Lung (tissue), 12 donors: ENCODE data around the gene PNMA5. TPM values are rescaled to one million over a fixed set of nuclear protein-coding genes. Genes with fewer than 3 reads are reported as not detected.

ENCODE experiments used
- ATAC-seq: fragments of 200-7000 bp; cut with Tn5 transposase; one replicate; pipeline ENCODE4 v1.9.1; 2020; ENCODE audit warnings: moderate number of reproducible peaks; ENCODE audit not compliant: insufficient read depth, low FRiP score
- DNase-seq, 3 donors: peaks; one replicate each; pipeline ENCODE4 v3.0.0-alpha.2; 2013 to 2017
- H3K27ac ChIP-seq, 2 donors: one replicate each; pipeline ENCODE4 v1.5.1; 2013; ENCODE audit warnings: mild to moderate bottlenecking in 2 of 2, moderate library complexity in 2 of 2, control low read depth in 1 of 2, inconsistent platforms in 1 of 2, low read depth in 1 of 2, low read length in 1 of 2
- H3K27me3 ChIP-seq, 3 donors: one replicate each; pipeline ENCODE4 v1.5.1; 2013; ENCODE audit warnings: low read length in 2 of 3; ENCODE audit not compliant: control insufficient read depth in 3 of 3, insufficient read depth in 3 of 3
- H3K36me3 ChIP-seq, 4 donors: one replicate each; pipeline ENCODE4 v1.5.1; 2013; ENCODE audit warnings: low read length in 4 of 4, mild to moderate bottlenecking in 1 of 4, moderate library complexity in 1 of 4; ENCODE audit not compliant: control insufficient read depth in 4 of 4, insufficient read depth in 4 of 4
- H3K4me1 ChIP-seq, 5 donors: one replicate each; pipeline ENCODE4 v1.5.1; 2013; ENCODE audit warnings: low read length in 5 of 5, mild to moderate bottlenecking in 2 of 5, moderate library complexity in 1 of 5; ENCODE audit not compliant: control insufficient read depth in 5 of 5, insufficient read depth in 5 of 5
- H3K4me3 ChIP-seq: one replicate; pipeline ENCODE4 v1.5.1; 2013; ENCODE audit warnings: mild to moderate bottlenecking, control low read depth, moderate library complexity
- H3K9ac ChIP-seq, 2 donors: one replicate each; pipeline ENCODE4 v1.5.1; 2013; ENCODE audit warnings: low read length in 2 of 2, control low read depth in 1 of 2; ENCODE audit not compliant: insufficient read depth in 1 of 2
- H3K9me3 ChIP-seq, 4 donors: one replicate each; pipeline ENCODE4 v1.5.1; 2013; ENCODE audit warnings: low read length in 3 of 4, mild to moderate bottlenecking in 1 of 4, moderate library complexity in 1 of 4; ENCODE audit not compliant: control insufficient read depth in 4 of 4, insufficient read depth in 3 of 4
- CTCF ChIP-seq: IDR thresholded peaks from 2 replicates; pipeline ENCODE4 v1.5.1; 2012; ENCODE audit warnings: mild to moderate bottlenecking; ENCODE audit errors: control extremely low read depth, extremely low read depth
- WGBS, 2 donors: extraction: QIAGEN DNeasy Blood & Tissue Kit; methylation state at CpG; one replicate each; pipeline ENCODE4 v1.1.7; 2013; 5-methylcytosine and 5-hydroxymethylcytosine counted together
- polyA plus RNA-seq, 2 donors: library from polyadenylated mRNA; stranded (reverse); fragments of 200-250 nt; gene quantifications; one replicate each; pipeline ENCODE4 v1.2.1, GENCODE V29; 2013
- total RNA-seq, 2 donors: library from RNA; depleted of rRNA in 1 of 2; stranded (reverse); fragments of >200 nt in 1 of 2; gene quantifications; one replicate each; pipeline ENCODE4 v1.2.1, GENCODE V29; 2014 to 2021
- donor health status: control.
- donor health status: control.
- donor health status: Bipolar disorder and iron deficiency.
- donor health status: healthy.
- donor health status: DM: yes; HTN: yes; CAD: no.

PNMA5 gene
- total and polyA plus RNA-seq, 4 donors: 0.03 to 0.04 TPM; not detected in 2

GRCh38 chrX:152943826-152944225 is 50.1 kb downstream of the PNMA5 start:
- no peak overlapping the region for H3K4me3 ChIP-seq
- H3K4me1 ChIP-seq: peaks cover 0 to 11% (median 0%) of the 10 kb centered on the region in 5 donors
- H3K27me3 ChIP-seq: peaks cover 0 to 5% (median 0%) of the 10 kb centered on the region in 3 donors
- no peak for TF ChIP-seq CTCF
- WGBS, 2 donors: 95 to 100% methylated on average over 1 of the region's 1 CpG
- H3K9ac ChIP-seq: no peak overlapping the region
- no peak for ATAC-seq
- peaks cover 0 to 5% (median 1%) of the 10 kb centered on the region in 4 donors for H3K9me3 ChIP-seq
- no peak for DNase-seq
- H3K27ac ChIP-seq: no peak overlapping the region
- peaks cover 0 to 3% (median 1%) of the 10 kb centered on the region in 4 donors for H3K36me3 ChIP-seq

GRCh38 chrX:152942077-152942442 is 51.9 kb downstream of the PNMA5 start:
- peaks cover 0 to 5% (median 1%) of the 10 kb centered on the region in 4 donors for H3K9me3 ChIP-seq
- H3K9ac ChIP-seq: peak overlapping the region; percentile 19 to 63
- peaks cover 0 to 5% (median 0%) of the 10 kb centered on the region in 3 donors for H3K27me3 ChIP-seq
- DNase-seq (no peak), ATAC-seq (no peak)
- TF ChIP-seq CTCF: no peak
- H3K36me3 ChIP-seq: peaks cover 0 to 3% (median 0%) of the 10 kb centered on the region in 4 donors
- H3K27ac ChIP-seq: peak overlapping the region; percentile 71 to 86
- H3K4me1 ChIP-seq: peaks cover 0 to 11% (median 0%) of the 10 kb centered on the region in 5 donors
- no peak overlapping the region for H3K4me3 ChIP-seq
- WGBS, 2 donors: 57 to 74% methylated on average over 7 to 11 of the region's 11 CpGs

GRCh38 chrX:152941328-152942076 is 52.4 kb downstream of the PNMA5 start:
- TF ChIP-seq CTCF: peak; percentile 59

More at GRCh38 chrX:152941328-152942076, 52.4 kb downstream of the PNMA5 start:
- Histone ChIP-seq H3K27me3 (peaks cover 0 to 5% (median 0%) of the 10 kb centered on the region in 3 donors), H3K36me3 (peaks cover 0 to 2% (median 0%) of the 10 kb centered on the region in 4 donors), H3K4me3 (peak overlapping the region; percentile 24), H3K9ac (peak overlapping the region; percentile 63 to 82), H3K9me3 (peaks cover 0 to 5% (median 1%) of the 10 kb centered on the region in 4 donors), H3K4me1 (peaks cover 0 to 11% (median 0%) of the 10 kb centered on the region in 5 donors), H3K27ac (peak overlapping the region; percentile 71 to 86)
- ATAC-seq (peak; percentile 91), DNase-seq (peak; percentile 94 to 96 (median 95))
- WGBS, 2 donors: 1 to 29% methylated on average over 33 to 70 of the region's 70 CpGs

Other genes with a start within 250 kb of the PNMA5 start
- not detected for gene MAGEA2, start 240.3 kb downstream of the PNMA5 start, total RNA-seq
- gene MAGEA2, start 240.3 kb downstream of the PNMA5 start, polyA plus RNA-seq: not detected
- gene CSAG3, start 234.9 kb downstream of the PNMA5 start, total RNA-seq: not detected
- not detected for gene CSAG3, start 234.9 kb downstream of the PNMA5 start, polyA plus RNA-seq
- not detected for gene MAGEA6, start 224.4 kb downstream of the PNMA5 start, total RNA-seq
- not detected for gene MAGEA6, start 224.4 kb downstream of the PNMA5 start, polyA plus RNA-seq
- 10 to 100 TPM; 65.7 to 67.9 TPM for gene CETN2, start 163.4 kb downstream of the PNMA5 start, total RNA-seq
- 10 to 100 TPM; 47.7 to 81.8 TPM for gene CETN2, start 163.4 kb downstream of the PNMA5 start, polyA plus RNA-seq
- 10 to 100 TPM; 12.8 to 28.2 TPM for gene NSDHL, start 163.1 kb downstream of the PNMA5 start, total RNA-seq
- gene NSDHL, start 163.1 kb downstream of the PNMA5 start, polyA plus RNA-seq: 10 to 100 TPM; 22.5 to 33.4 TPM
- gene ZNF185, start 96.0 kb downstream of the PNMA5 start, total RNA-seq: 10 to 100 TPM; 14.7 to 15.8 TPM
- gene ZNF185, start 96.0 kb downstream of the PNMA5 start, polyA plus RNA-seq: 1 to 10 TPM; 6.1 to 6.7 TPM
- under 1 TPM; 0.28 TPM for gene PNMA3, start 62.4 kb upstream of the PNMA5 start, total RNA-seq
- under 1 TPM; 0.09 to 0.28 TPM for gene PNMA3, start 62.4 kb upstream of the PNMA5 start, polyA plus RNA-seq
- 1 to 10 TPM; 2.0 to 3.6 TPM for gene PNMA6A, start 78.3 kb upstream of the PNMA5 start, total RNA-seq
- 1 to 10 TPM in 1 of 2 donors, under 1 TPM in 1; 0.87 to 1.8 TPM for gene PNMA6A, start 78.3 kb upstream of the PNMA5 start, polyA plus RNA-seq
- not detected for gene MAGEA1, start 185.2 kb upstream of the PNMA5 start, total RNA-seq
- not detected for gene MAGEA1, start 185.2 kb upstream of the PNMA5 start, polyA plus RNA-seq